HepG2 (cell line): ENCODE results near the gene ATP9A. TPM values are rescaled to one million over a fixed set of nuclear protein-coding genes. Genes with fewer than 3 reads are reported as not detected.
"Not testable (repeated sequence)": the region's sequence is repeated elsewhere in the genome, so short reads cannot be mapped to it uniquely, and the experiment has no call there.

Experiments
- ATAC-seq: fragments of 200-7000 bp; cut with Tn5 transposase; 3 replicates; pipeline ENCODE4 v1.9.1; 2020; ENCODE audit warnings: mild to moderate bottlenecking, moderate library complexity
- BruUV-seq: library from RNA; stranded (reverse); fragments of 400-500 nt; replicated peaks from 2 replicates; lab custom pipeline; 2021; lab: Mats Ljungman, UMichigan
- CTCF ChIA-PET: fragments of 300-600 bp; formaldehyde crosslinking; extraction: SDS; loops from one replicate; lab custom pipeline; 2021; ENCODE audit warnings: low total read pairs, inconsistent platforms, low intra/inter-chr PET ratio; lab: Yijun Ruan, JAX
- POLR2A ChIA-PET: fragments of 350-600 bp; sonication (Branson Sonifier 250); formaldehyde crosslinking; loops from one replicate; lab custom pipeline; 2020; ENCODE audit warnings: antibody characterized with exemption, inconsistent platforms; lab: Yijun Ruan, JAX
- DNase-seq: peaks from one replicate; pipeline ENCODE4 v3.0.0-alpha.2; 2015; ENCODE audit warnings: low spot score
- FAIRE-seq: peaks from 3 replicates; lab custom pipeline; 2011; peaks lifted over from hg19 to GRCh38; lab: Jason Lieb, UNC
- H2AFZ ChIP-seq: one replicate; pipeline ENCODE4 v1.6.1; 2011; ENCODE audit warnings: low read length, inconsistent platforms
- H3K27ac ChIP-seq: fragments of 300-600 bp; 3 replicates; pipeline ENCODE4 v1.8.0; 2011; ENCODE audit warnings: mixed run types, mild to moderate bottlenecking, mixed read lengths, low read length, inconsistent platforms; ENCODE audit not compliant: insufficient read depth; ENCODE audit errors: extremely low read length
- H3K27me3 ChIP-seq, 2 experiments: fragments of 200-600 bp in 1 of 2; 2 replicates in 1 of 2; 3 replicates in 1 of 2; pipeline versions ENCODE4 v1.6.0 to v1.8.0; 2011; ENCODE audit warnings: low read length in 2 of 2, mild to moderate bottlenecking in 2 of 2, moderate library complexity in 2 of 2, inconsistent platforms in 1 of 2; ENCODE audit not compliant: insufficient read depth in 2 of 2, control insufficient read depth in 1 of 2
- H3K36me3 ChIP-seq, 2 experiments: fragments of 200-600 bp in 1 of 2; replicated peaks in 1 of 2; 2 replicates in 1 of 2; 3 replicates in 1 of 2; pipeline versions ENCODE4 v1.5.1 to v1.8.0; 2011; ENCODE audit warnings: low read length in 2 of 2, inconsistent platforms in 1 of 2; ENCODE audit not compliant: insufficient read depth in 2 of 2, control insufficient read depth in 1 of 2
- H3K4me1 ChIP-seq: 2 replicates; pipeline ENCODE4 v1.5.1; 2012; ENCODE audit warnings: low read length, inconsistent platforms; ENCODE audit not compliant: insufficient read depth
- H3K4me2 ChIP-seq: 2 replicates; pipeline ENCODE4 v1.6.0; 2011; ENCODE audit warnings: low read depth, low read length, inconsistent platforms
- H3K4me3 ChIP-seq, 3 experiments: fragments of 200-600 bp in 1 of 3; sonication (generic), shearing (Covaris generic) in 1 of 3; replicated peaks in 1 of 3; 2 replicates each; pipeline ENCODE4 v1.5.1; 2011 to 2016; ENCODE audit warnings: low read length in 3 of 3, inconsistent platforms in 2 of 3, low read depth in 2 of 3, mild to moderate bottlenecking in 2 of 3, control low read depth in 1 of 3, mixed read lengths in 1 of 3; ENCODE audit not compliant: insufficient read depth in 1 of 3
- H3K79me2 ChIP-seq: one replicate; pipeline ENCODE4 v1.6.1; 2011; ENCODE audit warnings: low read length, inconsistent platforms; ENCODE audit not compliant: insufficient read depth
- H3K9ac ChIP-seq: 2 replicates; pipeline ENCODE4 v1.6.0; 2011; ENCODE audit warnings: mild to moderate bottlenecking, low read depth, low read length, inconsistent platforms; ENCODE audit not compliant: insufficient read depth
- H3K9me3 ChIP-seq: 2 replicates; pipeline ENCODE4 v1.5.1; 2012; ENCODE audit warnings: mild to moderate bottlenecking, low read length
- H4K20me1 ChIP-seq: 2 replicates; pipeline ENCODE4 v1.6.0; 2011; ENCODE audit warnings: inconsistent platforms, mild to moderate bottlenecking, low read length, moderate library complexity; ENCODE audit not compliant: insufficient read depth
- LCORL ChIP-seq, 2 experiments: fragments of 450-650 bp in 1 of 2; sonication (generic) in 1 of 2; formaldehyde crosslinking in 1 of 2; IDR thresholded peaks; 2 replicates each; pipeline versions ENCODE4 v1.5.0 to v1.6.1; 2017 to 2020; ENCODE audit warnings: antibody characterized with exemption in 1 of 2, missing genetic modification reagents in 1 of 2
- WGBS: methylation state at CpG from one replicate; pipeline ENCODE4 v1.1.6; 2017; ENCODE audit warnings: low lambda C conversion rate; 5-methylcytosine and 5-hydroxymethylcytosine counted together
- in situ Hi-C: cut with HindIII; loops from 2 replicates; pipeline ENCODE4 v1.10.0; 2017; ENCODE audit warnings: low pct_unique_long_range_greater_than_20kb; ENCODE audit not compliant: extremely low pct_ligation_motif_present
- intact Hi-C: fragments of 100-400 bp; cut with micrococcal nuclease; formaldehyde crosslinking; loops from one replicate; pipeline ENCODE4 v1.10.0; 2022; ENCODE audit not compliant: unreplicated experiment
- polyA plus RNA-seq, 8 experiments: library from polyadenylated mRNA; depleted of rRNA in 3 of 8; stranded (reverse) in 7 of 8; unstranded in 1 of 8; fragments of >200 nt; fragmentation: Illumina TruSeq in 4 of 8; extraction: Trizol in 4 of 8; gene quantifications; 2 replicates each; pipeline versions ENCODE4 v1.2.1 to v1.2.3, GENCODE V29; 2011 to 2016; ENCODE audit warnings: low read depth in 4 of 8, missing spikeins in 1 of 8, mixed read lengths in 1 of 8; ENCODE audit not compliant: insufficient read depth in 1 of 8
- total RNA-seq, 5 experiments: library from RNA; depleted of rRNA; stranded (reverse); fragments of >200 nt; fragmentation: Illumina TruSeq; extraction: Trizol; gene quantifications; 2 replicates each; pipeline ENCODE4 v1.2.3, GENCODE V29; 2016; ENCODE audit warnings: low read depth in 1 of 5
- TF ChIP-seq, protein P1 (sequence below), 2 experiments: fragments of 450-650 bp in 1 of 2; sonication (generic) in 1 of 2; formaldehyde crosslinking in 1 of 2; IDR thresholded peaks; 2 replicates each; pipeline versions ENCODE4 v1.6.1 to v1.8.0; 2016 to 2022; ENCODE audit warnings: antibody characterized with exemption in 1 of 2, mild to moderate bottlenecking in 1 of 2, missing genetic modification reagents in 1 of 2

The ATP9A gene
- total and polyA plus RNA-seq, 2 of the 13 experiments (the other 11 are each of a cell fraction or from before 2014, with no cell fraction given): 11.8 to 18.5 TPM

DNA sequence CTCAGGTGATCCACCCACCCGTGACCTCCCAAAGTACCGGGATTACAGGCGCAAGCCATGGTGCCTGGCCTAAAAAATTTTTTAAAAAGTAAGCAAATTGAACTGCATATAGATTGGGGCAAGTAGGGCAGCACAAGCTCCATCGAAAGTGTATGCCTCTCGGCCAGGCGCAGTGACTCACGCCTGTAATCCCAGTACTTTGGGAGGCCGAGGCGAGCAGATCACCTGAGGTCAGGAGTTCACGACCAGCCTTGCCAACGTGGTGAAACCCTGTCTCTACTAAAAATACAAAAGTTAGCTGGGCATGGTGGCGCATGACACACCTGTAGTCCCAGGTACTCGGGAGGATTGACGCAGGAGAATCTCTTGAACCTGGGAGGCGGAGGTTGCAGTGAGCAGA lies 29.9 kb downstream of the ATP9A start:
- peaks cover 15% of the 10 kb centered on the region for H3K79me2 ChIP-seq
- H3K9ac ChIP-seq; DNase-seq; H3K4me3 ChIP-seq; H3K27ac ChIP-seq; TF ChIP-seq LCORL (IDR thresholded peaks at IDR 0.05): not testable (repeated sequence)
- peaks cover 83% of the 10 kb centered on the region for H3K4me1 ChIP-seq
- TF ChIP-seq, protein P1, sequence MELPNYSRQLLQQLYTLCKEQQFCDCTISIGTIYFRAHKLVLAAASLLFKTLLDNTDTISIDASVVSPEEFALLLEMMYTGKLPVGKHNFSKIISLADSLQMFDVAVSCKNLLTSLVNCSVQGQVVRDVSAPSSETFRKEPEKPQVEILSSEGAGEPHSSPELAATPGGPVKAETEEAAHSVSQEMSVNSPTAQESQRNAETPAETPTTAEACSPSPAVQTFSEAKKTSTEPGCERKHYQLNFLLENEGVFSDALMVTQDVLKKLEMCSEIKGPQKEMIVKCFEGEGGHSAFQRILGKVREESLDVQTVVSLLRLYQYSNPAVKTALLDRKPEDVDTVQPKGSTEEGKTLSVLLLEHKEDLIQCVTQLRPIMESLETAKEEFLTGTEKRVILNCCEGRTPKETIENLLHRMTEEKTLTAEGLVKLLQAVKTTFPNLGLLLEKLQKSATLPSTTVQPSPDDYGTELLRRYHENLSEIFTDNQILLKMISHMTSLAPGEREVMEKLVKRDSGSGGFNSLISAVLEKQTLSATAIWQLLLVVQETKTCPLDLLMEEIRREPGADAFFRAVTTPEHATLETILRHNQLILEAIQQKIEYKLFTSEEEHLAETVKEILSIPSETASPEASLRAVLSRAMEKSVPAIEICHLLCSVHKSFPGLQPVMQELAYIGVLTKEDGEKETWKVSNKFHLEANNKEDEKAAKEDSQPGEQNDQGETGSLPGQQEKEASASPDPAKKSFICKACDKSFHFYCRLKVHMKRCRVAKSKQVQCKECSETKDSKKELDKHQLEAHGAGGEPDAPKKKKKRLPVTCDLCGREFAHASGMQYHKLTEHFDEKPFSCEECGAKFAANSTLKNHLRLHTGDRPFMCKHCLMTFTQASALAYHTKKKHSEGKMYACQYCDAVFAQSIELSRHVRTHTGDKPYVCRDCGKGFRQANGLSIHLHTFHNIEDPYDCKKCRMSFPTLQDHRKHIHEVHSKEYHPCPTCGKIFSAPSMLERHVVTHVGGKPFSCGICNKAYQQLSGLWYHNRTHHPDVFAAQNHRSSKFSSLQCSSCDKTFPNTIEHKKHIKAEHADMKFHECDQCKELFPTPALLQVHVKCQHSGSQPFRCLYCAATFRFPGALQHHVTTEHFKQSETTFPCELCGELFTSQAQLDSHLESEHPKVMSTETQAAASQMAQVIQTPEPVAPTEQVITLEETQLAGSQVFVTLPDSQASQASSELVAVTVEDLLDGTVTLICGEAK (IDR thresholded peaks at IDR 0.05): not testable (repeated sequence)
- TF ChIP-seq, protein P1 (CRISPR knock-in tag; IDR thresholded peaks at IDR 0.05): 0 out of 2 replicates have a peak, but pooled peaks have one; percentile 6
- TF ChIP-seq LCORL (CRISPR knock-in tag; IDR thresholded peaks at IDR 0.05): 0 out of 2 replicates have a peak, but pooled peaks have one; percentile 28
- TF ChIP-seq, all 625 proteins: peak for 2; not testable (repeated sequence) for 623
- H3K4me2 ChIP-seq, ATAC-seq, in situ Hi-C loops, BruUV-seq, H3K9me3 ChIP-seq, H2AFZ ChIP-seq, intact Hi-C loops, CTCF ChIA-PET, POLR2A ChIA-PET, H3K36me3 ChIP-seq, FAIRE-seq, H4K20me1 ChIP-seq, H3K27me3 ChIP-seq: not testable (repeated sequence)
- WGBS: 92% methylated on average over 15 of the region's 15 CpGs
